Fibroblast of villous mesenchyme (primary cell): Measurements from ENCODE around the gene SLC25A13. TPM values are rescaled to one million over a fixed set of nuclear protein-coding genes. Genes with fewer than 3 reads are reported as not detected.

ENCODE experiments used
- DNase-seq: peaks from one replicate; pipeline ENCODE4 v3.0.0-alpha.2; 2010; ENCODE audit warnings: low read depth
- H3K4me3 ChIP-seq: 2 replicates; pipeline ENCODE4 v1.5.1; 2011; ENCODE audit warnings: low read depth, mild to moderate bottlenecking, low read length
- total RNA-seq: library from RNA; depleted of rRNA; stranded (reverse); fragments of >200 nt; gene quantifications from 2 replicates; pipeline ENCODE4 v1.2.3, GENCODE V29; 2012
- TF ChIP-seq, protein P1 (sequence below): IDR thresholded peaks from 2 replicates; pipeline ENCODE4 v1.5.1; 2012; ENCODE audit warnings: low read depth, mild to moderate bottlenecking, low read length; ENCODE audit not compliant: insufficient read depth

SLC25A13 gene
- total RNA-seq, 1 donor: 22.5 TPM

DNA sequence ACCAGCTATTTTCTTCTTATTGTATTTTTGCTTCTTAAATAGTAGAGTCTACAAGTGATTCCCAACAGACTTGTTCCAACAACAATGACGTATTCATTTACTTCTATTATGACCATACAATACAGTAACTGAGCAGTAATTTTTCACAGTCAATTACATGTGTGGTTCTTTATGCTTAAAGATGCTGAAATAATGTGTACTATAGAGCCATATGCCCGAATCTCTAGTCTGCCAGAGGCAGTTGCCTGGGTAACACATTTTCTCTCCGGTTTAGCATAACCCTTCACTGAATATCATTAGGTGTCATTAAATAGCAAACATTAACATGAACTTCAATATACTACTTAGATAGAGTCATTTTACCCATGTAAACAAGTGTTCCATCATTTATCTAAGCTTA, 75.0 kb downstream of the SLC25A13 start:
- no peak overlapping the region for H3K4me3 ChIP-seq
- no peak for DNase-seq
- TF ChIP-seq, protein P1, sequence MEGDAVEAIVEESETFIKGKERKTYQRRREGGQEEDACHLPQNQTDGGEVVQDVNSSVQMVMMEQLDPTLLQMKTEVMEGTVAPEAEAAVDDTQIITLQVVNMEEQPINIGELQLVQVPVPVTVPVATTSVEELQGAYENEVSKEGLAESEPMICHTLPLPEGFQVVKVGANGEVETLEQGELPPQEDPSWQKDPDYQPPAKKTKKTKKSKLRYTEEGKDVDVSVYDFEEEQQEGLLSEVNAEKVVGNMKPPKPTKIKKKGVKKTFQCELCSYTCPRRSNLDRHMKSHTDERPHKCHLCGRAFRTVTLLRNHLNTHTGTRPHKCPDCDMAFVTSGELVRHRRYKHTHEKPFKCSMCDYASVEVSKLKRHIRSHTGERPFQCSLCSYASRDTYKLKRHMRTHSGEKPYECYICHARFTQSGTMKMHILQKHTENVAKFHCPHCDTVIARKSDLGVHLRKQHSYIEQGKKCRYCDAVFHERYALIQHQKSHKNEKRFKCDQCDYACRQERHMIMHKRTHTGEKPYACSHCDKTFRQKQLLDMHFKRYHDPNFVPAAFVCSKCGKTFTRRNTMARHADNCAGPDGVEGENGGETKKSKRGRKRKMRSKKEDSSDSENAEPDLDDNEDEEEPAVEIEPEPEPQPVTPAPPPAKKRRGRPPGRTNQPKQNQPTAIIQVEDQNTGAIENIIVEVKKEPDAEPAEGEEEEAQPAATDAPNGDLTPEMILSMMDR: no peak

DNA sequence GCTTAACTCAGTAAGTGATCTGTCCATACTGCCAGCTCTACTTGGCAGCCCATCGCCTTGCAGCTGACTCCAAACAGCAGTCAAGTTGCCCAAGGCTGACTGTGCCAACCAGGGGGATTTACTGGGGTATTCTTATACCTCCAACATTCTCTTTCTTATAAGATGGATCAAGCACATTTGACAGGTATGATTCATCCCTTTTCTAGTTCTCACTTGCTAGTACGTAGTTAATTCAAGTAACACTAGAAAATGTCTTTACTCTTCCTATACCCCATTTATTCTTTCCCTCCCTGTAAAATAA, 77.0 kb downstream of the SLC25A13 start:
- TF ChIP-seq, protein P1: no peak
- no peak overlapping the region for H3K4me3 ChIP-seq
- DNase-seq: no peak

GRCh38 chr7:96244244-96244991, 77.5 kb downstream of the SLC25A13 start:
- TF ChIP-seq, protein P1: no peak
- no peak for DNase-seq
- no peak overlapping the region for H3K4me3 ChIP-seq

GRCh38 chr7:96243241-96243640, 78.7 kb downstream of the SLC25A13 start:
- TF ChIP-seq, protein P1: no peak
- DNase-seq: no peak
- no peak overlapping the region for H3K4me3 ChIP-seq

DNA sequence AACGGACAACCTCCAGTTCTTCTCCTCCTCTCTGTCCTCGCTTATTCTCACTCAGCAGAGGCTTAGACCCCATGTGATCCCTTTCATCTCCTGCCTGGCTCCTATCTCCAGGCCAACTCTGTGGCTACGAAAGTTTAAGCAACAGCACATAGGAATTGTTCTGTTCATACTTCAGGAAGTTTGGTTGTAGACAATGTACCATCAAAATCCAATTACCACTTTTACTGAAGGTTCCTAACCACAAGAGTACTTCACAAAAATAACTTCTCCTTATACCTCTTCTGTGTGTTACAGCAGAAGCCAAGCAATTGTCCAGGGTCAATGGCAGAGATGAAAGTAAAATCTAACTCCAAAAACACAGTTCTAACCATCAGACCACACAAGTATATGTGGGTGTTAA, 80.0 kb downstream of the SLC25A13 start:
- no peak overlapping the region for H3K4me3 ChIP-seq
- TF ChIP-seq, protein P1: no peak

DNA sequence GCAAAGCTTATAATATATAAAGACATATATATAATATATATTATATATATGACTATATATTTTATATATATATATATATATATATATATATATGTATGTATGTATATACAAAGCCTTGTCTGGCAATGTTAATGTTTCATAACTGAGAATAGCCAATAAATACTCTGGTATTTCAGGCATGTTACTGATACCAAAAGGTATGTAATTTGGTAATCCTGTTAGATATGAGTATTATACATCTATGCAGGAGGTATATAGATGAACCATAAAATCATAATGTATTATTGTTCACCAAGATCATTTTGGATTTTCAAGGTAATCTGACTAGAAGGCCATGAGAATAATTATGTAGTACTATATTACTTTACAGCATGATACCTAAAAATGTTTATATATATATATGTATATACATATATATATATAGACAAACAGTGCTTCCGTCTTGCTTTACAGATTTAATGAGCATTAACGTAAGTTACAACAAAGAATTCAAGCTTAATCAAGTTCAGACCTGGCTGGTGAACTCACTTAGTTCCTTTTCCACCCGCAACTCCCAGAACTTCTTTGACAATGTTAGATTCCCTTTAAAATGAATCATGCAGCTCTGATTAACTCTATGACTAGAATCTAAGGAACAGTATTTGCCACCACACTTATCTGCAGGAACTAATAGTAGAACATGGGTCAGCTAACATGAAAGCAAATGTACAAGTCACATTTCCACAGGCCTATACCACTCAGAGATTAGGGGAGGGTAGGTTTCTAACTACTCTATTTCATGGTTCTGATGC, 82.7 kb downstream of the SLC25A13 start:
- H3K4me3 ChIP-seq: no peak overlapping the region
- TF ChIP-seq, protein P1: no peak
- no peak for DNase-seq

More for the DNA sequence above, 80.0 kb downstream of the SLC25A13 start:
- DNase-seq: no peak
